ENCODE measurements around the gene CA11.

- TF ChIP-seq POLR2A (IDR thresholded peaks at IDR 0.05) (no peak), CTCF (IDR thresholded peaks at IDR 0.05 in 4 of 5, conservative IDR thresholded peaks at IDR 0.05 in 1 of 5) (no peak)
Observed at GRCh38 chr19:48629297-48629598, 16.7 kb downstream of the CA11 start.
